HepG2 (cell line): Measurements from ENCODE around the gene RNASE7.

Source experiments
- CTCF ChIP-seq: sonication (generic); formaldehyde crosslinking; IDR thresholded peaks from 2 replicates; pipeline ENCODE4 v1.5.0; 2020; ENCODE audit warnings: mild to moderate bottlenecking, missing genetic modification reagents, moderate library complexity
- HHEX ChIP-seq: IDR thresholded peaks from 2 replicates; pipeline ENCODE4 v1.6.1; 2016; ENCODE audit warnings: control low read depth
- HOXA7 ChIP-seq: sonication (generic); formaldehyde crosslinking; IDR thresholded peaks from 2 replicates; pipeline ENCODE4 v1.8.1; 2022; ENCODE audit warnings: mild to moderate bottlenecking, missing genetic modification reagents, moderate library complexity
- ZBTB2 ChIP-seq: sonication (generic); formaldehyde crosslinking; IDR thresholded peaks from 2 replicates; pipeline ENCODE4 v1.8.0; 2022; ENCODE audit warnings: low read depth, missing genetic modification reagents
- ZBTB40 ChIP-seq, 2 experiments: fragments of 450-650 bp in 1 of 2; sonication (generic) in 1 of 2; formaldehyde crosslinking in 1 of 2; IDR thresholded peaks; 2 replicates each; pipeline versions ENCODE4 v1.6.1 to v1.8.0; 2016 to 2022; ENCODE audit warnings: antibody characterized with exemption in 1 of 2, mild to moderate bottlenecking in 1 of 2, missing genetic modification reagents in 1 of 2

GRCh38 chr14:21049271-21049673, 7.1 kb downstream of the RNASE7 start:
- TF ChIP-seq ZBTB2 (CRISPR knock-in tag) (no peak), HHEX (CRISPR knock-in tag) (no peak), CTCF (no peak), ZBTB40 (IDR thresholded peaks at IDR 0.05) (no peak), ZBTB40 (CRISPR knock-in tag; IDR thresholded peaks at IDR 0.05) (no peak), HOXA7 (CRISPR knock-in tag) (no peak)
